Lower leg skin (tissue), 4 donors: Measurements from ENCODE around the gene TGM1. TPM values are rescaled to one million over a fixed set of nuclear protein-coding genes. Genes with fewer than 3 reads are reported as not detected.
A peak's percentile ranks its signal among the peaks of the same experiment; 100 is the strongest.

ENCODE experiments used
- DNase-seq, 2 donors: peaks; one replicate each; pipeline ENCODE4 v3.0.0-alpha.2; 2019; ENCODE audit warnings: low spot score in 2 of 2
- H3K4me3 ChIP-seq: fragments of 200-600 bp; sonication (generic); 2 replicates; pipeline ENCODE4 v1.5.1; 2017; ENCODE audit warnings: mild to moderate bottlenecking, low read depth; ENCODE audit not compliant: poor library complexity, severe bottlenecking
- POLR2A ChIP-seq, 2 donors: fragments of 450-650 bp; IDR thresholded peaks; one replicate each; pipeline ENCODE4 v1.6.1; 2016 to 2017; ENCODE audit warnings: antibody characterized with exemption in 2 of 2, mild to moderate bottlenecking in 1 of 2, moderate library complexity in 1 of 2
- WGBS, 2 donors: methylation state at CpG; one replicate each; pipeline ENCODE4 v1.1.5; 2018; 5-methylcytosine and 5-hydroxymethylcytosine counted together
- intact Hi-C: fragments of 100-400 bp; cut with DNase I; formaldehyde crosslinking; loops from one replicate; pipeline ENCODE4 v1.15.0; 2023; ENCODE audit warnings: low total_unique reads
- total RNA-seq, 4 donors: library from RNA; depleted of rRNA; stranded (reverse); fragments of >200 nt; gene quantifications; one replicate each; pipeline ENCODE4 v1.1.0, GENCODE V29; 2016
- TF ChIP-seq, protein P1 (sequence below), 3 donors: fragments of 450-650 bp; IDR thresholded peaks; one replicate each; pipeline ENCODE4 v1.5.1; 2016; ENCODE audit warnings: antibody characterized with exemption in 3 of 3, mild to moderate bottlenecking in 3 of 3, moderate library complexity in 2 of 3

The TGM1 gene
- total RNA-seq, 4 donors from 2014 or later = 160 to 283 (median 235) TPM

DNA sequence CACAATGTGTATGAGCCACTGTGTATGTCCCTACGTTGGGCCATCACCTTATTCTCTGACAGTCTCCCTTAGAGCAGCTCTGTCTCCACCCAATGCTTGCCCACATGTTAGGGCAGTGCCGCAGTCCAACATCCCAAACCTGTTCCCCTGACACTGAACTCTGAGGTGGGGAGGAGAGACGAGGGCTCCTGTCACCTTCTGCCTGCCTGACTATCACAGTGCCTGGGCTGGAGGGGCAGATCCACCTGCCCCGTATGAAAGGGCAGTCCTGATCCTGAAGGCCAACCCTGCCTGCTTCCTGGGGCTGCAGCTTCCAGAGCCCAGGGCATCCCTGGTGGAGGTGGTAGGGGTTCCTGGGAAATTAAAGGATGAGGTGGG lies 2.2 kb downstream of the TGM1 start:
- no peak for TF ChIP-seq POLR2A (IDR thresholded peaks at IDR 0.05)
- TF ChIP-seq, protein P1, sequence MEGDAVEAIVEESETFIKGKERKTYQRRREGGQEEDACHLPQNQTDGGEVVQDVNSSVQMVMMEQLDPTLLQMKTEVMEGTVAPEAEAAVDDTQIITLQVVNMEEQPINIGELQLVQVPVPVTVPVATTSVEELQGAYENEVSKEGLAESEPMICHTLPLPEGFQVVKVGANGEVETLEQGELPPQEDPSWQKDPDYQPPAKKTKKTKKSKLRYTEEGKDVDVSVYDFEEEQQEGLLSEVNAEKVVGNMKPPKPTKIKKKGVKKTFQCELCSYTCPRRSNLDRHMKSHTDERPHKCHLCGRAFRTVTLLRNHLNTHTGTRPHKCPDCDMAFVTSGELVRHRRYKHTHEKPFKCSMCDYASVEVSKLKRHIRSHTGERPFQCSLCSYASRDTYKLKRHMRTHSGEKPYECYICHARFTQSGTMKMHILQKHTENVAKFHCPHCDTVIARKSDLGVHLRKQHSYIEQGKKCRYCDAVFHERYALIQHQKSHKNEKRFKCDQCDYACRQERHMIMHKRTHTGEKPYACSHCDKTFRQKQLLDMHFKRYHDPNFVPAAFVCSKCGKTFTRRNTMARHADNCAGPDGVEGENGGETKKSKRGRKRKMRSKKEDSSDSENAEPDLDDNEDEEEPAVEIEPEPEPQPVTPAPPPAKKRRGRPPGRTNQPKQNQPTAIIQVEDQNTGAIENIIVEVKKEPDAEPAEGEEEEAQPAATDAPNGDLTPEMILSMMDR (IDR thresholded peaks at IDR 0.05) = no peak
- no peak for DNase-seq
- 57 to 64% methylated on average over 4 of the region's 4 CpGs for WGBS, 2 donors
- intact Hi-C loops = no loop called here
- H3K4me3 ChIP-seq = no peak overlapping the region

DNA sequence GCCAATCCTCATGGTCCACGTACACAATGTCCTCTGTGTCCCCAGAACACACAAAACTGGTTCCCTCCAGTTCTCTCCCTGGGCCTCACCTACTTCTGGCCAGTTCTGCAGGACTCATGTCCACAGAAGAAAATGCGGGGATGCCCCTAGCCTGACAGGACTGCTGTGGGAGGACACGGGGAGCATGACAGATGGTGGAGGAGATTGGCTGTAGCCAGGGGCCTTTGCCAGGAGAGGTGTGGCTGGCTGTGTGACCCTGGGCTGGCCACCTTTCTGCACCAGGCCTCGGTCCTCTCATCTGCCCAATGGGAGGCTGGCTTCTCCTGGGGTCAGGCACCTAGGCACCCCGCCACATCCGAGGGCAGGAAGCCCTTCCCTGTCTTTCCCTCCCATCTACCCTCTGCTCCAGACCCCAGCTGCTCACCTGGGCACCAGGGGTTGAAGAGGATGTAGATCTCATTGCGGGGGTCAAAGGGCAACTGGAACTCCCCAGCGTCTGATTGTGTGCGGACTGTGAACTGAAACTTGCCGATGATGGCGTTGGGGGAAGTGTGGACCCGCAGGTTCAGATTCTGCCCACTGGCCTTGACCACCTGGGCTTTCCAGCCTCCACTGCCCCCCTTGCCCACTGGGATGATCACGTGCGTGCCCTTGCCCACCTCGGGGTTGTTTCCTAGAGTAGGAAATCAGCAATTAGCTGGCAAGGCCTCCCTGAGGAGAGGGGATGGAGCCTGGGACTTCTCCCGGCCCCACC lies 2.8 kb downstream of the TGM1 start:
- TF ChIP-seq POLR2A (IDR thresholded peaks at IDR 0.05) = no peak
- H3K4me3 ChIP-seq = no peak overlapping the region
- WGBS, 2 donors = 78 to 86% methylated on average over 15 to 16 of the region's 16 CpGs

DNA sequence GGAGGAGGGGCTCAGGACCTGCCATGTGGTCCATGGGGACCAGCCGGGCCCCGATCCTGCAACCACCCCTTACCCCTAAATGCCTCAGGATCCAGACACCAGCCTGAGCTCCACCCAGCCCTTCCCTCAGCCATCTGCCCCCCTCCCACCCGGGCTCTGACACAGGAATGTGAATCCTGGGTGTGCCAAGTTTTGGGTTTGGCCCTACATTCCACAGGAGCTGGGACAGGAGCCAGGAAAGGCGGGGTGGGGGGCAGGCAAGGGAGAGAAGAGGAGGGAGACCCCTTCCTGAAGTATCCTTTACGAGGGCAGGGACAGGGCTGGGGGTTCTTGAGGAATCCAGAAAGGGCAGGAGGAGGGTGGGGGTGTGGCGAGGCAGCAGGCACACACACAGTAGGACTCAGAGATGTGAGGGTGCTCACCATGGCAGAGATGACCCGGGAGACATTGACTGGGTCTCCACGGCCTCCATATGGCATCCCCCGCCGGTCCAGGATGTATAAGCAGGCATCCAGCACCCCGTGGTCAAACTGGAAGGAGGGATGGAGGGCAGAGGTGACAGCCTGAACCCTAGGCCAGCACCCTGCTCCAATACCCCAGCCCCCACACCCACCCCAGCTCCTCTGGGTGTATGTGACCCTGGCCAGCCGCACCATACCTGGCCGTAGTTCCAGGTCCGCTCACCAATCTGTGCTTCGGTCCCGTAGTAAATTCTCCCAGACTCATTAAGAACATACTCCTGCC lies 3.5 kb downstream of the TGM1 start:
- intact Hi-C loops = no loop called here
- no peak overlapping the region for H3K4me3 ChIP-seq

More for the DNA sequence above, 2.8 kb downstream of the TGM1 start:
- no peak for DNase-seq
- intact Hi-C loops = no loop called here

DNA sequence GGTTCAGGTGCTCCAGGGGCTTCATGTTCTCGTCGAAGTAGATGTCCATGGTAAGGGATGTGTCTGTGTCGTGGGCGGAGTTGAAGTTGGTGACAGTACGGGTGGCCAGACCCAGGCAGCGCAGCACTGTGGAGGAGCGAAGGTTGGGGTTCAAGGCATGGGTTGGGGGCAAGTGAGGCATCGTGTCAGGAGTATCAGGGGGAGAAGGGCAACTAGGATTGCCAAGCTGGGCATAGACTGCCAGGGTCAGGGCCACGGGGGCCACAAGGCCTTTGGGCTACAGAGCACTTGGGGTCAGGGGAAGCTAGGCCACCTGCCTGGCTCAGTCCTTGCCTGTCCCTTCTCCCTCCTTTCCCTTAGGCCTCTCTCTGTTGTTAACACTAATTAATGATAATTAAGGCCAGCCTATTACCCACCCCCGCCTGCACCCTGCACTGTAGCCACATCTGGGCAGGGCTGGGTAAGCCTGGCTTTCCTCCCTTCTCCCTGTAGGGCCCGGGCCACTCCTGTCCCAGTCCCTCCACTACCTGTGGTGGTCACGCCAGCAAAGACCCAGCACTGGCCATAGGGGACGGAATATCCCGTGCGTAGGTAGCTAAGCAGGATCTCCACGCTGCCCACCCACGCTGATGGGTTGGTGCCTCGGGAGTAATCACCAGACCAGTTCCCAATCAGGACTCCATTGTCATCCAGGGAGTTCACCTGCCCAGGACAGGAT lies 4.3 kb downstream of the TGM1 start:
- no peak for DNase-seq
- TF ChIP-seq POLR2A (IDR thresholded peaks at IDR 0.05) = no peak
- TF ChIP-seq, protein P1 (IDR thresholded peaks at IDR 0.05) = no peak
- 59 to 64% methylated on average over 18 of the region's 18 CpGs for WGBS, 2 donors
- intact Hi-C loops = no loop called here
- H3K4me3 ChIP-seq = no peak overlapping the region

More for the DNA sequence above, 3.5 kb downstream of the TGM1 start:
- DNase-seq = peak in 1 of 2 donors; percentile 83
- no peak for TF ChIP-seq POLR2A (IDR thresholded peaks at IDR 0.05)
- TF ChIP-seq, protein P1 (IDR thresholded peaks at IDR 0.05) = no peak
- 61 to 62% methylated on average over 16 of the region's 16 CpGs for WGBS, 2 donors

DNA sequence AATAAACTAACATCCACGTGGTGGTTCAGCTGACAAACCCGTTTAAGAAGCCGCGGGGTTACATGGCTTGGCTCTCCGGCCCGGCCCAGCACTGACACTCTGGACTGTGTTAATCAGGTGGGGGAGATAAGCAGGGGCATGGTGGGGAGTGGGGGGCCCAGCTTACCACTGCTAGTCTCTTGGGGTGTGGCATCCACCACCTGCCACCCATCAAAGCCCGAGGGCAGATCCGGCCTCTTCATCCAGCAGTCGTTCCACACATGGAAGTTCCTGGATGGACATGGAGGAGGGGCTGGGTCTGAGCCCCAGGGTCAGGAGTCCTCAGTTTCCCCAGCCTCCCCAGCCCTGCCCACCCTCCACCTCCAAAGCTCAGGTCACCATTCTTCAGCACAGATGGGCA lies 4.9 kb downstream of the TGM1 start:
- intact Hi-C loops = no loop called here
- WGBS, 2 donors = 89 to 91% methylated on average over 8 of the region's 9 CpGs
- TF ChIP-seq, protein P1 (IDR thresholded peaks at IDR 0.05) = no peak
- TF ChIP-seq POLR2A (IDR thresholded peaks at IDR 0.05) = no peak
- DNase-seq = no peak
- H3K4me3 ChIP-seq = no peak overlapping the region

DNA sequence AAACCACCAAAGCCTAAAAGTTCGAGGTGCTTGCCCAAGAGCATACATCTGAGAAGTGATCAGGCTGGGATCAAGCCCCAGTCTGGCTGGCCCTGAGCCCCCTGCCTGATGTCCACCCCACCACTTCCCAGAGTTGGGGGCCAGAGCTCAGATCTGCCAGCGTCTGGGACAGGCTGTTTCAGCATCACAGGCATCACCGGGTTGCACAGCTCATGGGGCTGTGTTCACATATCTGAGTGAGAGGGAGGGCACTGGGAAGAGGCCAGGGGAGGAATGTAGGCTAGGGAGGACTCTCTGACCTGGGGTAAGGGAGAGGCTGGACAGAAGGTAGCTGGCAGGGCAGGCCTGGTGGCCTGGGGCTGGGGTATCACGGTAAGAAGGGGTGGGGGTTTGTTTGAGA lies 6.0 kb downstream of the TGM1 start:
- H3K4me3 ChIP-seq = no peak overlapping the region
- WGBS, 2 donors = 68 to 87% methylated on average over 4 of the region's 4 CpGs
- DNase-seq = no peak
- intact Hi-C loops = no loop called here
- no peak for TF ChIP-seq POLR2A (IDR thresholded peaks at IDR 0.05)
- TF ChIP-seq, protein P1 (IDR thresholded peaks at IDR 0.05) = no peak
